ENCODE measurements around the gene NAALADL2. TPM values are rescaled to one million over a fixed set of nuclear protein-coding genes. Genes with fewer than 3 reads are reported as not detected.

The NAALADL2 gene
- total and polyA plus RNA-seq, 9 of the 15 experiments (the other 6 are each of a cell fraction or from before 2014, with no cell fraction given): 0.29 to 1.1 (median 0.79) TPM; not detected in 1

GRCh38 chr3:174986685-174987084, 127.6 kb downstream of the NAALADL2 start:
- ChIA-PET CTCF (ENCODE audit: low intra/inter-chr PET ratio) (no interaction called here), POLR2A (no interaction called here)
- Histone ChIP-seq H3K27me3 (ENCODE audit: control insufficient read depth in 2 of 2, insufficient read depth in 2 of 2, low read length in 2 of 2) (no peaks in the 10 kb centered on the region), H3K4me3 (no peak overlapping the region), H3K9me3 (replicated peaks; ENCODE audit: control insufficient read depth, insufficient read depth, low read depth, low read length) (no peaks in the 10 kb centered on the region; the same call in 1 of the 2 replicates), H3K4me1 (replicated peaks in 1 of 2; ENCODE audit: control insufficient read depth in 2 of 2, insufficient read depth in 2 of 2, low read length in 2 of 2) (no peaks in the 10 kb centered on the region), H3K36me3 (ENCODE audit: control insufficient read depth, insufficient read depth, low read length) (no peaks in the 10 kb centered on the region), H2AFZ (ENCODE audit: low read depth, low read length) (no peak overlapping the region), H4K20me1 (replicated peaks; ENCODE audit: control insufficient read depth, insufficient read depth, low read length) (no peaks in the 10 kb centered on the region), H3K4me2 (ENCODE audit: insufficient read depth, low read length) (no peak overlapping the region), H3K9me1 (ENCODE audit: control insufficient read depth, insufficient read depth, low read length) (no peaks in the 10 kb centered on the region), H3K79me2 (ENCODE audit: control insufficient read depth, insufficient read depth, low read length) (no peaks in the 10 kb centered on the region), H3K9ac (ENCODE audit: insufficient read depth in 1 of 2, low read depth in 2 of 2, low read length in 2 of 2) (no peak overlapping the region), H3K27ac (ENCODE audit: extremely low read depth, low read depth, low read length) (no peak overlapping the region)
- FAIRE-seq: no peak
- intact Hi-C loops (cut with micrococcal nuclease): no loop called here
- DNase-seq (ENCODE audit: extremely low read depth in 1 of 4, low spot score in 3 of 4): no peak
- in situ Hi-C loops (cut with MboI): no loop called here
- BruUV-seq (replicated peaks): no TSS peak
- no peak for ATAC-seq
- TF ChIP-seq ZNF280B (CRISPR knock-in tag; IDR thresholded peaks at IDR 0.05): no peak
- no peak for TF ChIP-seq ZNF184 (CRISPR knock-in tag; IDR thresholded peaks at IDR 0.05)
- no peak for TF ChIP-seq MLX (CRISPR knock-in tag; conservative IDR thresholded peaks at IDR 0.05)
- TF ChIP-seq SOX6 (IDR thresholded peaks at IDR 0.05): no peak
- TF ChIP-seq NBN (IDR thresholded peaks at IDR 0.05; ENCODE audit: low read depth): no peak
- no peak for TF ChIP-seq KLF16 (IDR thresholded peaks at IDR 0.05)
- no peak for TF ChIP-seq ZNF764 (CRISPR knock-in tag; IDR thresholded peaks at IDR 0.05; ENCODE audit: low read depth)
- TF ChIP-seq MYBL2 (IDR thresholded peaks at IDR 0.05; ENCODE audit: low read depth): no peak
- TF ChIP-seq MYBL2 (CRISPR knock-in tag; IDR thresholded peaks at IDR 0.05; ENCODE audit: borderline replicate concordance): no peak
- TF ChIP-seq MITF (IDR thresholded peaks at IDR 0.05): no peak
- TF ChIP-seq KAT7 (CRISPR knock-in tag; IDR thresholded peaks at IDR 0.05; ENCODE audit: borderline replicate concordance): no peak
- no peak for TF ChIP-seq XRCC3 (IDR thresholded peaks at IDR 0.05)
